ENCODE data around the gene CROCC2. TPM values are rescaled to one million over a fixed set of nuclear protein-coding genes. Genes with fewer than 3 reads are reported as not detected.
A peak's percentile ranks its signal among the peaks of the same experiment; 100 is the strongest.

The CROCC2 gene
- total and polyA plus RNA-seq, 2 of the 13 experiments (the other 11 are each of a cell fraction or from before 2014, with no cell fraction given) = not detected

GRCh38 chr2:240989451-240990265 is 83.5 kb downstream of the CROCC2 start (continued):
- TF ChIP-seq, protein P1, sequence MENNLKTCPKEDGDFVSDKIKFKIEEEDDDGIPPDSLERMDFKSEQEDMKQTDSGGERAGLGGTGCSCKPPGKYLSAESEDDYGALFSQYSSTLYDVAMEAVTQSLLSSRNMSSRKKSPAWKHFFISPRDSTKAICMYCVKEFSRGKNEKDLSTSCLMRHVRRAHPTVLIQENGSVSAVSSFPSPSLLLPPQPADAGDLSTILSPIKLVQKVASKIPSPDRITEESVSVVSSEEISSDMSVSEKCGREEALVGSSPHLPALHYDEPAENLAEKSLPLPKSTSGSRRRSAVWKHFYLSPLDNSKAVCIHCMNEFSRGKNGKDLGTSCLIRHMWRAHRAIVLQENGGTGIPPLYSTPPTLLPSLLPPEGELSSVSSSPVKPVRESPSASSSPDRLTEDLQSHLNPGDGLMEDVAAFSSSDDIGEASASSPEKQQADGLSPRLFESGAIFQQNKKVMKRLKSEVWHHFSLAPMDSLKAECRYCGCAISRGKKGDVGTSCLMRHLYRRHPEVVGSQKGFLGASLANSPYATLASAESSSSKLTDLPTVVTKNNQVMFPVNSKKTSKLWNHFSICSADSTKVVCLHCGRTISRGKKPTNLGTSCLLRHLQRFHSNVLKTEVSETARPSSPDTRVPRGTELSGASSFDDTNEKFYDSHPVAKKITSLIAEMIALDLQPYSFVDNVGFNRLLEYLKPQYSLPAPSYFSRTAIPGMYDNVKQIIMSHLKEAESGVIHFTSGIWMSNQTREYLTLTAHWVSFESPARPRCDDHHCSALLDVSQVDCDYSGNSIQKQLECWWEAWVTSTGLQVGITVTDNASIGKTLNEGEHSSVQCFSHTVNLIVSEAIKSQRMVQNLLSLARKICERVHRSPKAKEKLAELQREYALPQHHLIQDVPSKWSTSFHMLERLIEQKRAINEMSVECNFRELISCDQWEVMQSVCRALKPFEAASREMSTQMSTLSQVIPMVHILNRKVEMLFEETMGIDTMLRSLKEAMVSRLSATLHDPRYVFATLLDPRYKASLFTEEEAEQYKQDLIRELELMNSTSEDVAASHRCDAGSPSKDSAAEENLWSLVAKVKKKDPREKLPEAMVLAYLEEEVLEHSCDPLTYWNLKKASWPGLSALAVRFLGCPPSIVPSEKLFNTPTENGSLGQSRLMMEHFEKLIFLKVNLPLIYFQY (CRISPR knock-in tag; IDR thresholded peaks at IDR 0.05; ENCODE audit: borderline replicate concordance) = 0 out of 2 replicates have a peak, but pooled peaks have one; percentile 44
- TF ChIP-seq SMYD3 (CRISPR knock-in tag; IDR thresholded peaks at IDR 0.05) (no peak), ZNF383 (CRISPR knock-in tag; IDR thresholded peaks at IDR 0.05; ENCODE audit: borderline replicate concordance) (no peak), AHR (CRISPR knock-in tag; IDR thresholded peaks at IDR 0.05) (peak; percentile 82; the same call in 1 of the 2 replicates), ZNF501 (CRISPR knock-in tag; IDR thresholded peaks at IDR 0.05) (0 out of 2 replicates have a peak, but pooled peaks have one; percentile 41), ZNF564 (CRISPR knock-in tag; IDR thresholded peaks at IDR 0.05) (no peak), KDM1A (CRISPR knock-in tag; IDR thresholded peaks at IDR 0.05) (0 out of 2 replicates have a peak, but pooled peaks have one; percentile 9), ZFP91 (CRISPR knock-in tag; IDR thresholded peaks at IDR 0.05; ENCODE audit: borderline replicate concordance) (peak; percentile 65), MATR3 (CRISPR knock-in tag; IDR thresholded peaks at IDR 0.05) (no peak), THAP11 (CRISPR knock-in tag; IDR thresholded peaks at IDR 0.05) (0 out of 2 replicates have a peak, but pooled peaks have one; percentile 12), IKZF5 (CRISPR knock-in tag; IDR thresholded peaks at IDR 0.05) (0 out of 2 replicates have a peak, but pooled peaks have one; percentile 28), TEF (CRISPR knock-in tag; IDR thresholded peaks at IDR 0.05) (no peak), MBNL3 (CRISPR knock-in tag; conservative IDR thresholded peaks at IDR 0.05) (no peak), LRRFIP1 (CRISPR knock-in tag; conservative IDR thresholded peaks at IDR 0.05) (no peak)
- TF ChIP-seq, protein P2, sequence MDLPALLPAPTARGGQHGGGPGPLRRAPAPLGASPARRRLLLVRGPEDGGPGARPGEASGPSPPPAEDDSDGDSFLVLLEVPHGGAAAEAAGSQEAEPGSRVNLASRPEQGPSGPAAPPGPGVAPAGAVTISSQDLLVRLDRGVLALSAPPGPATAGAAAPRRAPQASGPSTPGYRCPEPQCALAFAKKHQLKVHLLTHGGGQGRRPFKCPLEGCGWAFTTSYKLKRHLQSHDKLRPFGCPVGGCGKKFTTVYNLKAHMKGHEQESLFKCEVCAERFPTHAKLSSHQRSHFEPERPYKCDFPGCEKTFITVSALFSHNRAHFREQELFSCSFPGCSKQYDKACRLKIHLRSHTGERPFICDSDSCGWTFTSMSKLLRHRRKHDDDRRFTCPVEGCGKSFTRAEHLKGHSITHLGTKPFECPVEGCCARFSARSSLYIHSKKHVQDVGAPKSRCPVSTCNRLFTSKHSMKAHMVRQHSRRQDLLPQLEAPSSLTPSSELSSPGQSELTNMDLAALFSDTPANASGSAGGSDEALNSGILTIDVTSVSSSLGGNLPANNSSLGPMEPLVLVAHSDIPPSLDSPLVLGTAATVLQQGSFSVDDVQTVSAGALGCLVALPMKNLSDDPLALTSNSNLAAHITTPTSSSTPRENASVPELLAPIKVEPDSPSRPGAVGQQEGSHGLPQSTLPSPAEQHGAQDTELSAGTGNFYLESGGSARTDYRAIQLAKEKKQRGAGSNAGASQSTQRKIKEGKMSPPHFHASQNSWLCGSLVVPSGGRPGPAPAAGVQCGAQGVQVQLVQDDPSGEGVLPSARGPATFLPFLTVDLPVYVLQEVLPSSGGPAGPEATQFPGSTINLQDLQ (CRISPR knock-in tag; IDR thresholded peaks at IDR 0.05) = no peak

Data from HepG2 (cell line).